H1 (cell line): ENCODE data around the gene PIK3R1. TPM values are rescaled to one million over a fixed set of nuclear protein-coding genes. Genes with fewer than 3 reads are reported as not detected.

ENCODE experiments used
- CTCF ChIA-PET: fragments of 300-600 bp; sonication (Branson Sonifier 250); formaldehyde crosslinking; loops from one replicate; lab custom pipeline; 2021; ENCODE audit not compliant: partially characterized antibody; lab: Charles Lee
- POLR2A ChIA-PET: fragments of 300-600 bp; sonication (Branson Sonifier 250); formaldehyde crosslinking; loops from one replicate; lab custom pipeline; 2021; ENCODE audit warnings: inconsistent platforms; ENCODE audit not compliant: partially characterized antibody; lab: Charles Lee
- DNase-seq, 2 experiments: peaks; one replicate each; pipeline versions ENCODE4 v3.0.0 to v3.0.0-alpha.2; 2010 to 2022; ENCODE audit warnings: low spot score in 2 of 2, low read depth in 1 of 2, mixed read lengths in 1 of 2
- FAIRE-seq: peaks from 2 replicates; lab custom pipeline; 2011; peaks lifted over from hg19 to GRCh38; lab: Jason Lieb, UNC
- H2AFZ ChIP-seq: 2 replicates; pipeline ENCODE4 v1.8.1; 2012; ENCODE audit warnings: low read length, inconsistent platforms
- H2AK5ac ChIP-seq: 2 replicates; pipeline ENCODE4 v1.6.1; 2013; ENCODE audit warnings: low read depth, low read length
- H2BK120ac ChIP-seq: replicated peaks from 2 replicates; pipeline ENCODE3; 2013; ENCODE audit warnings: low read depth, low read length, inconsistent platforms
- H2BK12ac ChIP-seq: 2 replicates; pipeline ENCODE4 v1.6.1; 2013; ENCODE audit warnings: low read depth, low read length
- H2BK15ac ChIP-seq: 2 replicates; pipeline ENCODE4 v1.6.1; 2013; ENCODE audit warnings: low read length
- H2BK20ac ChIP-seq: 2 replicates; pipeline ENCODE4 v1.6.1; 2013; ENCODE audit warnings: low read length
- H2BK5ac ChIP-seq: 2 replicates; pipeline ENCODE4 v1.6.1; 2013; ENCODE audit warnings: low read depth, low read length
- H3K14ac ChIP-seq: 2 replicates; pipeline ENCODE4 v1.6.1; 2013; ENCODE audit warnings: inconsistent platforms; ENCODE audit not compliant: insufficient read length
- H3K18ac ChIP-seq: 2 replicates; pipeline ENCODE4 v1.6.1; 2013; ENCODE audit warnings: low read length; ENCODE audit errors: extremely low read depth
- H3K23ac ChIP-seq: 2 replicates; pipeline ENCODE4 v1.6.1; 2013; ENCODE audit warnings: inconsistent platforms; ENCODE audit not compliant: insufficient read length
- H3K23me2 ChIP-seq: 2 replicates; pipeline ENCODE4 v1.6.1; 2013; ENCODE audit warnings: low read depth, low read length
- H3K27ac ChIP-seq: 2 replicates; pipeline ENCODE4 v1.6.1; 2011; ENCODE audit warnings: low read depth, low read length, inconsistent platforms
- H3K27me3 ChIP-seq, 4 experiments: replicated peaks in 1 of 4; 1 replicate in 1 of 4; 2 replicates in 3 of 4; pipeline versions ENCODE4 v1.6.1 to v1.8.1; 2011 to 2013; ENCODE audit warnings: low read length in 3 of 4, mild to moderate bottlenecking in 3 of 4, inconsistent platforms in 2 of 4, mixed read lengths in 2 of 4, moderate library complexity in 1 of 4; ENCODE audit not compliant: control insufficient read depth in 3 of 4, insufficient read depth in 3 of 4; ENCODE audit errors: extremely low read depth in 1 of 4
- H3K36me3 ChIP-seq, 4 experiments: 2 replicates each; pipeline versions ENCODE4 v1.6.1 to v1.8.1; 2011 to 2013; ENCODE audit warnings: mild to moderate bottlenecking in 4 of 4, low read length in 3 of 4, moderate library complexity in 2 of 4, control low read depth in 1 of 4, inconsistent platforms in 1 of 4; ENCODE audit not compliant: insufficient read depth in 4 of 4, control insufficient read depth in 2 of 4
- H3K4ac ChIP-seq: replicated peaks from 2 replicates; pipeline ENCODE3; 2013; ENCODE audit warnings: low read length, low read depth, mixed read lengths, inconsistent platforms; ENCODE audit not compliant: insufficient read length
- H3K4me1 ChIP-seq, 4 experiments: replicated peaks in 1 of 4; 1 replicate in 1 of 4; 2 replicates in 3 of 4; pipeline versions ENCODE4 v1.6.1 to v1.8.1; 2011 to 2013; ENCODE audit warnings: low read length in 3 of 4, inconsistent platforms in 2 of 4, mixed read lengths in 1 of 4; ENCODE audit not compliant: insufficient read depth in 4 of 4, control insufficient read depth in 3 of 4
- H3K4me2 ChIP-seq, 2 experiments: 2 replicates each; pipeline versions ENCODE4 v1.6.1 to v1.8.1; 2011 to 2013; ENCODE audit warnings: low read depth in 2 of 2, low read length in 2 of 2, control low read depth in 1 of 2, inconsistent platforms in 1 of 2, mild to moderate bottlenecking in 1 of 2; ENCODE audit not compliant: insufficient read depth in 1 of 2
- H3K4me3 ChIP-seq, 4 experiments: fragments of 200-600, 300-600 bp in 1 of 4; sonication (generic), shearing (Covaris generic), sonication (Bioruptor Twin) in 1 of 4; 2 replicates each; pipeline versions ENCODE4 v1.5.1 to v1.8.1; 2011 to 2016; ENCODE audit warnings: low read length in 4 of 4, low read depth in 3 of 4, control low read depth in 2 of 4, inconsistent platforms in 2 of 4, mild to moderate bottlenecking in 2 of 4, mixed read lengths in 1 of 4, moderate library complexity in 1 of 4; ENCODE audit not compliant: insufficient read depth in 2 of 4; ENCODE audit errors: extremely low read depth in 1 of 4
- H3K56ac ChIP-seq: replicated peaks from 2 replicates; pipeline ENCODE3; 2013; ENCODE audit warnings: low read depth, mild to moderate bottlenecking, mixed read lengths, low read length, inconsistent platforms; ENCODE audit not compliant: insufficient read length
- H3K79me1 ChIP-seq: 2 replicates; pipeline ENCODE4 v1.6.1; 2013; ENCODE audit warnings: low read depth, low read length, control low read depth
- H3K79me2 ChIP-seq, 2 experiments: 2 replicates each; pipeline versions ENCODE4 v1.6.1 to v1.8.1; 2012 to 2013; ENCODE audit warnings: low read length in 2 of 2, mild to moderate bottlenecking in 2 of 2, inconsistent platforms in 1 of 2; ENCODE audit not compliant: insufficient read depth in 2 of 2, control insufficient read depth in 1 of 2
- H3K9ac ChIP-seq, 4 experiments: replicated peaks in 1 of 4; 1 replicate in 1 of 4; 2 replicates in 3 of 4; pipeline versions ENCODE4 v1.6.1 to v1.8.1; 2011 to 2013; ENCODE audit warnings: low read depth in 3 of 4, low read length in 3 of 4, control low read depth in 2 of 4, mild to moderate bottlenecking in 2 of 4, moderate library complexity in 2 of 4, inconsistent platforms in 1 of 4; ENCODE audit errors: extremely low read depth in 1 of 4
- H3K9me3 ChIP-seq, 2 experiments: 2 replicates each; pipeline versions ENCODE4 v1.6.1 to v1.8.1; 2012 to 2013; ENCODE audit warnings: mild to moderate bottlenecking in 2 of 2, moderate library complexity in 2 of 2, control low read depth in 1 of 2, inconsistent platforms in 1 of 2, low read depth in 1 of 2, low read length in 1 of 2, mixed read lengths in 1 of 2; ENCODE audit not compliant: insufficient read depth in 2 of 2
- H4K20me1 ChIP-seq, 2 experiments: replicated peaks in 1 of 2; 2 replicates each; pipeline versions ENCODE3 to v1.8.1; 2011 to 2013; ENCODE audit warnings: inconsistent platforms in 2 of 2, low read length in 2 of 2, mild to moderate bottlenecking in 1 of 2; ENCODE audit not compliant: insufficient read depth in 2 of 2, control insufficient read depth in 1 of 2
- H4K5ac ChIP-seq: 2 replicates; pipeline ENCODE4 v1.6.1; 2013; ENCODE audit warnings: low read length, low read depth, mixed read lengths, inconsistent platforms; ENCODE audit not compliant: insufficient read length
- H4K8ac ChIP-seq: 2 replicates; pipeline ENCODE4 v1.8.0; 2013; ENCODE audit warnings: mild to moderate bottlenecking, moderate library complexity, low read length, inconsistent platforms; ENCODE audit not compliant: insufficient read depth; ENCODE audit errors: extremely low read depth
- H4K91ac ChIP-seq: replicated peaks from 2 replicates; pipeline ENCODE3; 2013; ENCODE audit warnings: low read length, mixed read lengths, inconsistent platforms; ENCODE audit not compliant: insufficient read length
- ATF2 ChIP-seq: IDR thresholded peaks from 2 replicates; pipeline ENCODE4 v1.6.1; 2012; ENCODE audit warnings: low read length, inconsistent platforms
- CBX5 ChIP-seq: fragments of 300-800, 300-1000 bp; sonication (generic); IDR thresholded peaks from 2 replicates; pipeline ENCODE4 v1.7.1; 2016; ENCODE audit warnings: antibody characterized with exemption, low read length, low read depth
- CREB1 ChIP-seq: IDR thresholded peaks from 2 replicates; pipeline ENCODE4 v1.6.1; 2012; ENCODE audit warnings: inconsistent platforms
- GABPA ChIP-seq: IDR thresholded peaks from 2 replicates; pipeline ENCODE4 v1.6.1; 2011; ENCODE audit warnings: mild to moderate bottlenecking, low read length, moderate library complexity, borderline replicate concordance; ENCODE audit not compliant: insufficient read depth
- JUN ChIP-seq: IDR thresholded peaks from 2 replicates; pipeline ENCODE4 v1.6.1; 2011; ENCODE audit warnings: low read depth, mild to moderate bottlenecking, improper control_type of control experiment, low read length
- MAX ChIP-seq: IDR thresholded peaks from 2 replicates; pipeline ENCODE4 v1.6.1; 2012; ENCODE audit warnings: inconsistent platforms
- NANOG ChIP-seq: IDR thresholded peaks from 2 replicates; pipeline ENCODE4 v1.6.1; 2011; ENCODE audit warnings: low read length, low read depth, mild to moderate bottlenecking, inconsistent platforms; ENCODE audit not compliant: insufficient read depth, poor library complexity, severe bottlenecking
- PHF8 ChIP-seq: fragments of 200-600 bp; sonication (generic); conservative IDR thresholded peaks from 2 replicates; pipeline ENCODE4 v1.7.1; 2012; ENCODE audit warnings: low read depth, mild to moderate bottlenecking, inconsistent platforms, low read length, moderate library complexity
- RFX5 ChIP-seq: IDR thresholded peaks from 2 replicates; pipeline ENCODE4 v1.6.1; 2011; ENCODE audit warnings: low read depth, low read length, improper control_type of control experiment, borderline replicate concordance
- SP2 ChIP-seq: IDR thresholded peaks from 2 replicates; pipeline ENCODE4 v1.6.1; 2012; ENCODE audit warnings: mild to moderate bottlenecking, low read length, inconsistent platforms
- TAF7 ChIP-seq: optimal IDR thresholded peaks from 2 replicates; pipeline ENCODE3; 2011; ENCODE audit warnings: low read depth, mild to moderate bottlenecking, inconsistent platforms, low read length, moderate library complexity, borderline replicate concordance
- TCF12 ChIP-seq: IDR thresholded peaks from 2 replicates; pipeline ENCODE4 v1.6.1; 2011; ENCODE audit warnings: low read depth, mild to moderate bottlenecking, low read length
- YY1 ChIP-seq: IDR thresholded peaks from 2 replicates; pipeline ENCODE4 v1.6.1; 2011; ENCODE audit warnings: low read depth, mild to moderate bottlenecking, low read length
- polyA plus RNA-seq, 7 experiments: library from polyadenylated mRNA; depleted of rRNA in 3 of 7; stranded (reverse) in 5 of 7; unstranded in 2 of 7; fragments of >200 nt in 5 of 7; fragments of 200-250 nt in 2 of 7; gene quantifications; 1 replicate in 5 of 7; 2 replicates in 1 of 7; 4 replicates in 1 of 7; pipeline versions ENCODE4 v1.2.1 to v1.2.3, GENCODE V29; 2011 to 2013; ENCODE audit warnings: missing spikeins in 2 of 7, mixed read lengths in 2 of 7
- total RNA-seq: library from RNA; stranded (reverse); fragmentation: NEBNext Ultra II Directional; extraction: Animal tissue kit (Norgen Biotek cat#: 25700); gene quantifications from 2 replicates; pipeline ENCODE4 v1.2.1, GENCODE V29; 2021

Gene PIK3R1
- total and polyA plus RNA-seq, 2 of the 8 experiments (the other 6 are each of a cell fraction or from before 2014, with no cell fraction given) = 2.3 to 13.7 TPM

GRCh38 chr5:68261169-68261568, 45.6 kb downstream of the PIK3R1 start:
- Histone ChIP-seq H4K5ac (no peak overlapping the region), H2AK5ac (no peak overlapping the region), H2BK15ac (no peak overlapping the region), H3K4me2 (no peak overlapping the region), H3K27me3 (no peaks in the 10 kb centered on the region), H3K36me3 (no peaks in the 10 kb centered on the region), H2BK12ac (no peak overlapping the region), H3K23ac (no peak overlapping the region), H3K79me1 (no peaks in the 10 kb centered on the region), H4K91ac (no peak overlapping the region), H2BK120ac (no peak overlapping the region), H3K27ac (no peak overlapping the region), H3K9me3 (peaks cover 0 to 2% of the 10 kb centered on the region in 2 experiments; a peak in 1 of 4 replicates), H3K4me1 (no peaks in the 10 kb centered on the region), H3K23me2 (no peaks in the 10 kb centered on the region), H2AFZ (no peak overlapping the region), H4K8ac (no peak overlapping the region), H3K4me3 (no peak overlapping the region), H3K79me2 (no peaks in the 10 kb centered on the region), H3K9ac (no peak overlapping the region), H2BK20ac (no peak overlapping the region), H2BK5ac (no peak overlapping the region), H3K14ac (no peak overlapping the region), H3K4ac (no peak overlapping the region), H3K56ac (no peak overlapping the region), H4K20me1 (no peaks in the 10 kb centered on the region), H3K18ac (no peak overlapping the region)
- ChIA-PET POLR2A (no interaction called here), CTCF (interaction anchor here (0.6 to 1.0 kb wide), 3 partner anchors 763 to 1018 kb away, joined by 3 read pairs; no protein-coding TSS in a partner anchor)
- DNase-seq (no peak), FAIRE-seq (no peak)
- TF ChIP-seq RFX5 (no peak), CBX5 (no peak), JUN (no peak), GABPA (no peak), MAX (no peak), ATF2 (no peak), PHF8 (no peak), TAF7 (no peak), TCF12 (no peak), SP2 (no peak), NANOG (no peak), CREB1 (no peak), YY1 (no peak)
